HG02938 (cell line): Measurements from ENCODE around the gene CAMK2G.
"Not testable (repeated sequence)": the region's sequence is repeated elsewhere in the genome, so short reads cannot be mapped to it uniquely, and the experiment has no call there.

Experiments
- ATAC-seq: cut with Tn5 transposase; IDR thresholded peaks from one replicate; pipeline ENCODE4 v1.9.1; 2021; ENCODE audit warnings: mild to moderate bottlenecking, moderate library complexity; ENCODE audit not compliant: unreplicated experiment

Gene CAMK2G

GRCh38 chr10:73905256-73906020 is 31.1 kb upstream of the CAMK2G start:
- no peak for ATAC-seq

DNA sequence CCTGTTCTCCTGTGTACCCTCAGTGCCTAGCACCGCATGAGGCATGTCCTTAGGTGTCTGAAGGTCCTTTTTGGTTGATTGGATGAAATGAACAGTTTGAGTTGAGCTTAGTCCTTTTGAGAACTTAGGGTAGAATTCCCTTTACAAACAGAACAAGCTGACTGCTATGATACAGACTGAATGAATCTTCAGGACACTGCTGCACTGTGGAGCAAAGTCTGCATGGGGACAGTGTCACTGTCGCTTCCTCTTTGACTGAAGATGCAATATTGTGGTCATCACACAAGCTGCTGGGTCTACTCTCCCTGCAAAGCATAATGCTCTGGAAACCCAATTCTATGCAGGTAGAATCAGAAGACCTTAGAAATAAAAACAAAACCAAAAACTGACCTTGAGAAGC is 28.0 kb upstream of the CAMK2G start:
- no peak for ATAC-seq

GRCh38 chr10:73901261-73901660 is 26.9 kb upstream of the CAMK2G start:
- no peak for ATAC-seq

GRCh38 chr10:73900064-73900463 is 25.7 kb upstream of the CAMK2G start:
- no peak for ATAC-seq

DNA sequence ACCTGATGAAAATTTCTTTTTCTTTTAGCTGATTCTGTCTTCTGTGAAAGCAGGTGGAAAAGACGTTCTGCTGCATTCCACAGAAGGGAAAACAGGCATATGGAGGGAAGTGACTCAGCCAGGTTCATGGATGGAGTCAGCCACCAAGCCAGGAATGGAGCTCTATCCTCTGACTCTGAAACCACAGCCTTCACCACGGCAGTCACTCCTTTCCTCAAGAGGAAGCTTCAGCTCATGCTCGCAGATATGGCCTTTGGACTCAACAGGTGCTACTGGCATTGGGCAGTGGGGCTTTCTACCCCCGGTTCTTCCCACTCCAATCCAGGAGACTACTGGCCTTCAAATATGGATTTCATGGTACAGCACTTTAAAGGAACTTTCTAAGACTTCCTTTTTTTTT is 25.1 kb upstream of the CAMK2G start:
- no peak for ATAC-seq

DNA sequence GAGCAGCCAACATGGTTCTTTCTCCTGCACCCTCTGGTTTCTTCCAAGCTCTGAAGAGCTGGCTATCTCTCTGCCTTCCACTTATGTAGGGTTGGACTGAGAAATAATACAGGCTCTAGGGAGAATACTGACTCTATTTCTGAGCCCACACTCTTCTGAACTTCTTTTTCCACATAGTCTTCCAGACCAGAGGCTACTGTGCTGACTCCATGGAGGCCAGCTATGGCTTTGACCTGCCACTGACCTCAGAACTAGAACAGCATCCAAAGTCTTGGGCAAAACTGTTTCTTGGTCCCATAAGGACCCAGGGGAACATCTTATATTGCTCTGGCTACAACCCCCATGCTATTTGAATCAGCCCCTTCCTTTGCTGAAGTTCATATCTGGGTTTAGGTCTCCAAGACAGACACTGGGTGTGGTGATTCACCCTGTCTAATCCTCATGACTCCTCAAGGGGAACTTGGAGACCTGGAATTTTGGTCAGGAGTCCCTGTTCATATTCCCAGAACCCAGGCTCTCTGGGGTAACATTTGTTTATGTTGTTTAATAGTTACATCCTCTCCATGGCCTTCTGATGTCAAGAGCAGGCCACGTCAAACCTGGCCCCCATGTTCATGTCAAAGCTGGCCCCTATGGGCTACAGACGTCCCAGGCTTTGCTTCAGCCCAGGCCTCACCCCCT is 24.5 kb upstream of the CAMK2G start:
- no peak for ATAC-seq

GRCh38 chr10:73897693-73898092 is 23.3 kb upstream of the CAMK2G start:
- ATAC-seq, result no peak

GRCh38 chr10:73895381-73895780 is 21.0 kb upstream of the CAMK2G start:
- ATAC-seq, result not testable (repeated sequence)

- ATAC-seq, result no peak
Observed at GRCh38 chr10:73894245-73894971, 20.1 kb upstream of the CAMK2G start.

DNA sequence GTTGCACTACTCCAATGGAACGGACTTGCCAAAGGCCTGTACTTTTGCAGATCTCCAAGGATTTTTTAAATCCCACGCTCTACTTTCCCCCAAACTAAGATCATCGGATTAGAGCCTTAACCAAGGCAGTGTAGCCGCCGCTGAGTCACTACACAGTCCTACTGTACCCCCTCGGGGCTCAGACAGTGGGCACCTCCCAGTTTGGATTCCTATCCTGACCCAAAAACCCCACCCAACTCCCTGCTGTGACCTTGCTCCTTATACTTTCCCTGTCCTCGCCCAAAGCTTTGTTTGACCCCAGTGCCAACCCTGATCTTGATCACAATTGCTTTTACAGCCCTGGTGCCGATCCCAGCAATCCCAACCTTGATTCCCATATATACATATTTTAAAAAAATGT is 19.1 kb upstream of the CAMK2G start:
- no peak for ATAC-seq

GRCh38 chr10:73892310-73893030 is 18.1 kb upstream of the CAMK2G start:
- no peak for ATAC-seq

DNA sequence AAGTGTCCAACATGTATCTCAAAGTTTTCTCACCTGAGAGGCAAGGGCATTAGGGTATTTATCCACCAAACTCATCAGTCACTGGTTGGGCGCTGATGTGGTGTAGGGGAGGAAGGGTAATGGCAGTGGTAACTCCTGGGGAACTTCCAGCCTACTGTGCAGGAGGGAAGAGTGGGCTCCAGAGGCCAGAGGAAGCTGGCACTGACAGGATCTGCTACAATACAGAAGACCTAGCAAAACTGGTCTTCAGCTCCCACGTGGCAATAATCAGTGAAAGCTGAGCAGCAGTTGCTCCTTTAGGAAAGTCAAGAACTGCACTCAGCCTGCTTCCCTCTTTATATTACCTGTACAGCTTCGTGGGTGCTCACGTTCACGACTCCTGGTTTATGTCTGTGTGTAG is 17.2 kb upstream of the CAMK2G start:
- no peak for ATAC-seq

DNA sequence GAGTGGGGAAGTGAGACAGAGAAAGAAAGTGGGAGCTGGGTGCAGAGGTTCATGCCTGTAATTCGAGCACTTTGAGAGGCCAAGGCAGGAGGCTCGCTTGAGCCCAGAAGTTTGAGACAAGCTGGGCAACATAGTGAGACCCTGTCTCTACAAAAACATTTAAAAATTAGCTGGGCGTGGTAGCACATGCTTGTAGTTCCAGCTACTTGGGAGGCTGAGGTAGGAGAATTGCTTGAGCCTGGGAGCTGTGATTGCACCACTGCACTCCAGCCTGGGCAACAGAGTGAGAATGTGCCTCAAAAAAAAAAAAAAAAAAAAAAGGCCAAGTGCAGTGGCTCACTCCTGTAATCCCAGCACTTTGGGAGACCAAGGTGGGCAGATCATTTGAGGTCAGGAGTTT is 16.5 kb upstream of the CAMK2G start:
- ATAC-seq, result not testable (repeated sequence)

- no peak for ATAC-seq
Observed at GRCh38 chr10:73890261-73890660, 15.9 kb upstream of the CAMK2G start.

DNA sequence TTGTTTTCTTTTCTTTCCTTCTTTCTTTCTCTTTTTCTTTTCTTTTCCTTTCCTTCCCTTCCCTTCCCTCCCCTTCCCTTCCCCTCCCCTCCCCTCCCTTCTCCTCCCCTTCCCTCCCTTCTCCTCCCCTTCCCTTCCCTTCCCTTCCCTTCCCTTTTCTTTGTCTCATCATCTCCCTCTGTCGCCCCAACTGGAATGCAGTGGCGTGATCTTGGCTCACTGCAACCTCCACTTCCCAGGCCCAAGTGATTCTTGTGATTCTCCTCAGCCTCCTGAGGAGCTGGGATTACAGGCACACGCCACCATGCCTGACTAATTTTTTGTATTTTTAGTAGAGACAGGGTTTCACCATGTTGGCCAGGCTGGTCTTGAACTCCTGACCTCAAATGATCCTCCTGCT is 15.1 kb upstream of the CAMK2G start:
- not testable (repeated sequence) for ATAC-seq

DNA sequence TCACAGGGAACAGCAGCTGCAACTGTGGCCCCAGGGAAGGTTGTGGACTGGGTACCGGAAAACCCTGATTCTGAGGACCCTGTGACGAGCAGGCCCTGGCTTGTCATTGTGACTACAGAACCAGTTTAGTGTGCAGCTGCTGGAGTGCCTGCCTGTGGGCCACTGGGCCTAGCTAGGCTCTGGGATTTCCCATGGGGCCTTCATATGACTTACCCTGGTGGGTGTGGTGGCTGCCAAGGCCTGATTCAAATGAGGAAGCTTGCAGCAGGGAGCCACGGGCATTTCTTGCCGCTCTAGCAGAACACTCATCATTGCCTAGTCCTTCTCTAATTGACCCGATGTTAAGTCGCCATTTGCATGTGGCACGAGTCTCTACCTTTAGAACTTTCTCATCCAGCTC is 14.7 kb upstream of the CAMK2G start:
- no peak for ATAC-seq

DNA sequence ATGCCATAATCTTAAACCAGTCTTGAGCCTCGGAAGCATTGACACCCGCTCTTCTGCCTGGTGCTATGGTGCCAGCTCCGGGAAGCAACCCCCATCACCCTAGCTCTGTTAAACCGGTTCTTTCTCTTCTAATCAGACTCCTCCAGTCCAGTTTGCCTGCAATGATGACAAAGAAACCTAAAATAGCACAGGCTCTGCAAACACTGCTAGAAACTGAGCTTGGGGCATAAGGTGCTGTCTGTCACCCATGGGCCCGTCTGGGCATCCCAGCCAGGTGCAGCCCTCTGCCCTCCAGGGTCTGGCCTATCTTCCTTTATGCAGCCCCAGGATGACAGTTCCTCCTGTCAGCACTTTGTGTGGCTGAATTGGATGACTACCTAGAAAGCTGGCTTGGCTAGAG is 14.2 kb upstream of the CAMK2G start:
- no peak for ATAC-seq

GRCh38 chr10:73887294-73888039 is 13.1 kb upstream of the CAMK2G start:
- ATAC-seq, result no peak

DNA sequence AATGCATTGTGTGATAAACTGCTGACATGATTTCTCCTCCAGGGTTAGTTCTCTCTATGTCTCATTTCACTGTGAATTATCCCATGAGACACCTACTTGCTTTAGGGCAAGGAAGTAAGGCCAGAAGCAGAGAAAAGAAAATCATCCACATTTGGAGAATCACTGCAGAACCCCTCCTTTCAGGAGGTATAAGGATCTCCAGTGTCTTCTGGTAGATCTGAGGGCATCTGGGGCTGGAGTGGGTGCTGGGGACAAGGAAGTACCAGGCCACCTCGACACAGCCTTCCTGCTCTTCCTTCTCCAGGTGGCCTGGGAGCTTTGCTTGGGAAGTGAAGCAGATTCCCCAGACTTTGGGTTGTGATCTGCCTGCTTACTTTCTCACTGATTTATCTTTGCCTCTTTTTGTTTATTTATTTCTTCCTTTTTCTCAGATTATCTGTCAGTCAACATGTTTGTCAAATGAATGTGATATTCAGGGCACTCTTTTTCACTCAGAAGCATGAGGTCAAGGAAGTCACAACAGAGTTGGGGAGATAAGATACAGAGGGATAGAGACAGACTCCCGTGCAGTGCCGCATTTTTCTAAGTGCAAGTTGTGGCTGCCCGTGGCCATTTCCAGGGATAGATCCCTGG is 12.4 kb upstream of the CAMK2G start:
- no peak for ATAC-seq

- ATAC-seq, result no peak
Observed at GRCh38 chr10:73886085-73886529, 11.8 kb upstream of the CAMK2G start.
